ENCODE data around the gene SLC41A1. TPM values are rescaled to one million over a fixed set of nuclear protein-coding genes. Genes with fewer than 3 reads are reported as not detected.

SLC41A1 gene
- total RNA-seq, 1 donor from 2014 or later, result 16.8 TPM

GRCh38 chr1:205766038-205766437, 47.0 kb downstream of the SLC41A1 start:
- Mint-ChIP-seq H3K4me3 (ENCODE audit: low read depth) (no peak overlapping the region), H3K27ac (no peak overlapping the region), H3K9me3 (ENCODE audit: low read depth) (no peaks in the 10 kb centered on the region), H3K36me3 (ENCODE audit: insufficient read depth) (no peaks in the 10 kb centered on the region), H3K4me1 (ENCODE audit: low read depth) (peaks cover 4% of the 10 kb centered on the region), H3K27me3 (no peaks in the 10 kb centered on the region)
- no peak for DNase-seq (ENCODE audit: low spot score, unreplicated experiment)
- TF ChIP-seq, protein P1, sequence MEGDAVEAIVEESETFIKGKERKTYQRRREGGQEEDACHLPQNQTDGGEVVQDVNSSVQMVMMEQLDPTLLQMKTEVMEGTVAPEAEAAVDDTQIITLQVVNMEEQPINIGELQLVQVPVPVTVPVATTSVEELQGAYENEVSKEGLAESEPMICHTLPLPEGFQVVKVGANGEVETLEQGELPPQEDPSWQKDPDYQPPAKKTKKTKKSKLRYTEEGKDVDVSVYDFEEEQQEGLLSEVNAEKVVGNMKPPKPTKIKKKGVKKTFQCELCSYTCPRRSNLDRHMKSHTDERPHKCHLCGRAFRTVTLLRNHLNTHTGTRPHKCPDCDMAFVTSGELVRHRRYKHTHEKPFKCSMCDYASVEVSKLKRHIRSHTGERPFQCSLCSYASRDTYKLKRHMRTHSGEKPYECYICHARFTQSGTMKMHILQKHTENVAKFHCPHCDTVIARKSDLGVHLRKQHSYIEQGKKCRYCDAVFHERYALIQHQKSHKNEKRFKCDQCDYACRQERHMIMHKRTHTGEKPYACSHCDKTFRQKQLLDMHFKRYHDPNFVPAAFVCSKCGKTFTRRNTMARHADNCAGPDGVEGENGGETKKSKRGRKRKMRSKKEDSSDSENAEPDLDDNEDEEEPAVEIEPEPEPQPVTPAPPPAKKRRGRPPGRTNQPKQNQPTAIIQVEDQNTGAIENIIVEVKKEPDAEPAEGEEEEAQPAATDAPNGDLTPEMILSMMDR (IDR thresholded peaks at IDR 0.05; ENCODE audit: unreplicated experiment), result no peak

DNA sequence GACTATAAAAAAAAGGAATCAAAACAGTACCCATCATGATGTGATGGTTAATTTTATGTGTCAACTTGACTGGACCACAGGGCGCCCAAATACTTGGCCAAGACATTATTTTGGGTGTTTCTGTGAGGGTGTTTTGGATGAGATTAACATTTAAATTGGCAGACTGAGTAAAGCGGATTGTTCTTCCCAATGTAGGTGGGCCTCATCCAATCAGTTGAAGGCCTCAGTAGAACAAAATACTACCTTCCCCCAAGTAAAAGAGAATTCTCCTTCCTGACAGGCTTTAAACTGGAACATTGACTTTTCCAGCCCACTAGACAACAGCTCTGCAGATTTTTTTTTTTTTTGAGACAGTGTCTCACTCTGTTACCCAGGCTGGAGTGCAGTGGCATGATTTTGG, 48.4 kb downstream of the SLC41A1 start:
- Mint-ChIP-seq H3K4me3 (ENCODE audit: low read depth) (no peak overlapping the region), H3K36me3 (ENCODE audit: insufficient read depth) (no peaks in the 10 kb centered on the region), H3K27me3 (no peaks in the 10 kb centered on the region), H3K4me1 (ENCODE audit: low read depth) (no peaks in the 10 kb centered on the region), H3K27ac (no peak overlapping the region), H3K9me3 (ENCODE audit: low read depth) (no peaks in the 10 kb centered on the region)
- no peak for DNase-seq (ENCODE audit: low spot score, unreplicated experiment)
- TF ChIP-seq, protein P1 (IDR thresholded peaks at IDR 0.05; ENCODE audit: unreplicated experiment), result no peak

DNA sequence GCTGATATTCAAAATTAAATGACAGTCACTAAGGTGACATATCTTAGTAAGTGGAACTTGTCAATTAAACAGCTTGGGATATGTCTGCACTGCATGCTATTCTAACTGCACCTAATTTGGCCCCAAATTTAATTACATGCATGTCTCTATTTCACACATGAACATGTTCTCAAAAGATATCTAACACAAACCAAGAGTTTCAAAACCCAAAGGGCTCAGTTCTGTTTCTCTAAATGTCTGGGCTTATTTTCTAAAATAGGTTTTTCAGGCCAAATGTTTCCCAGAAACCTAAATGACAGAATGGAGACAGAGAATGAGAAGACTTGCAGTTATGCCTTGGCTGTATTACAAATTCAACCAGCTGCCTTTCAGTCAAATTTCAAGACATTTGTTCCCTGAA, 49.0 kb downstream of the SLC41A1 start:
- Mint-ChIP-seq H3K4me3 (ENCODE audit: low read depth) (no peak overlapping the region), H3K36me3 (ENCODE audit: insufficient read depth) (no peaks in the 10 kb centered on the region), H3K4me1 (ENCODE audit: low read depth) (no peaks in the 10 kb centered on the region), H3K9me3 (ENCODE audit: low read depth) (no peaks in the 10 kb centered on the region), H3K27ac (no peak overlapping the region), H3K27me3 (no peaks in the 10 kb centered on the region)
- no peak for DNase-seq (ENCODE audit: low spot score, unreplicated experiment)
- TF ChIP-seq, protein P1 (IDR thresholded peaks at IDR 0.05; ENCODE audit: unreplicated experiment), result no peak

DNA sequence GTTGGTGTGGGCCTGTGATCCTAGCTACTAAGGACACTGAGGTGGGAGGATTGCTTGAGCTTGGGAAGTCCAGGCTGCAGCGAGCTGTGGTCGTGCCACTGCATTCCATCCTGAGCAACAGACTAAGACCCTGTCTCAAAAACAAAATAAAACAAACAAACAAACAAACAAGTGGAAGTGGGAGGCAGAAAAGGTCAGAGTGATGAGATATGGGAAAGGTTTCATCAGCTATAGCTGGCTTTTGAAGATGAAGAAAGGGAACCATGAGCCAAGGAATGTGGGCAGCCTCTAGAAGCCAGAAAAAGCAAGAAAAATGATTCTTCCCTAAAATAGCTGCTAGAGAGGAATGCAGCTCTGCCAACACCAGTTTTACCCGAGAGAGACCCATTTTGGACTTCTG, 52.4 kb downstream of the SLC41A1 start:
- Mint-ChIP-seq H3K4me1 (ENCODE audit: low read depth) (no peaks in the 10 kb centered on the region), H3K9me3 (ENCODE audit: low read depth) (no peaks in the 10 kb centered on the region), H3K27me3 (no peaks in the 10 kb centered on the region), H3K36me3 (ENCODE audit: insufficient read depth) (no peaks in the 10 kb centered on the region), H3K4me3 (ENCODE audit: low read depth) (no peak overlapping the region), H3K27ac (no peak overlapping the region)
- DNase-seq (ENCODE audit: low spot score, unreplicated experiment), result no peak
- TF ChIP-seq, protein P1 (IDR thresholded peaks at IDR 0.05; ENCODE audit: unreplicated experiment), result no peak

DNA sequence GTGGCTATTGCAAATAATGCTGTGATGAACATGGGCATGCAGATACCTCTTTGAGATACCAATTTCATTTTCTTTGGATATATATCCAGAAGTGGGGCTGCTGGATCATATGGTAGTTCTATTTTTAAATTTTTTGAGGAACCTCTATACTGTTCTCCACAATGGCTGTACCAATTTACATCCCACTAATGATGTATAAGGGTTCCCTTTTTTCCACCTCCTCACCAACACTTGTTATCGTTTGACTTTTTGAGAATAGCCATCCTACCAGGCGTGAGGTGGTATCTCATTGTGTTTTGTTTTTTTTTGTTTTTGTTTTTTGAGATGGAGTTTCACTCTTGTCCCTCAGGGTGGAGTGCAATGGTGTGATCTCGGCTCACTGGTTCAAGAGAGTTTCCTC, 56.4 kb downstream of the SLC41A1 start:
- Mint-ChIP-seq H3K27me3 (no peaks in the 10 kb centered on the region), H3K27ac (no peak overlapping the region), H3K9me3 (ENCODE audit: low read depth) (no peaks in the 10 kb centered on the region), H3K36me3 (ENCODE audit: insufficient read depth) (no peaks in the 10 kb centered on the region), H3K4me1 (ENCODE audit: low read depth) (peaks cover 2% of the 10 kb centered on the region), H3K4me3 (ENCODE audit: low read depth) (no peak overlapping the region)
- TF ChIP-seq, protein P1 (IDR thresholded peaks at IDR 0.05; ENCODE audit: unreplicated experiment), result no peak
- DNase-seq (ENCODE audit: low spot score, unreplicated experiment), result no peak

Measured in progenitor cell of endocrine pancreas (in vitro differentiated cells).